Mesendoderm (in vitro differentiated cells): ENCODE results near the gene PMPCB. TPM values are rescaled to one million over a fixed set of nuclear protein-coding genes. Genes with fewer than 3 reads are reported as not detected.
A peak's percentile ranks its signal among the peaks of the same experiment; 100 is the strongest.

Experiments used
- DNase-seq: peaks from one replicate; pipeline ENCODE4 v3.0.0; 2013
- H2AK5ac ChIP-seq: 2 replicates; pipeline ENCODE4 v1.6.1; 2013; ENCODE audit warnings: low read length, inconsistent platforms
- H2BK120ac ChIP-seq: 2 replicates; pipeline ENCODE4 v1.6.1; 2013; ENCODE audit warnings: low read depth, mild to moderate bottlenecking, low read length, moderate library complexity, mixed read lengths
- H2BK15ac ChIP-seq: replicated peaks from 2 replicates; pipeline ENCODE4 v1.6.1; 2013; ENCODE audit warnings: low read depth, mild to moderate bottlenecking, moderate library complexity
- H2BK5ac ChIP-seq: 2 replicates; pipeline ENCODE4 v1.6.1; 2013; ENCODE audit warnings: low read length, inconsistent platforms
- H3K18ac ChIP-seq: 2 replicates; pipeline ENCODE4 v1.6.1; 2013; ENCODE audit warnings: mild to moderate bottlenecking, low read length, mixed read lengths
- H3K23ac ChIP-seq: one replicate; pipeline ENCODE4 v1.6.1; 2013; ENCODE audit warnings: low read length
- H3K27ac ChIP-seq: 2 replicates; pipeline ENCODE4 v1.5.1; 2013; ENCODE audit warnings: low read depth, mild to moderate bottlenecking, inconsistent platforms, low read length, moderate library complexity
- H3K27me3 ChIP-seq: 2 replicates; pipeline ENCODE4 v1.6.1; 2013; ENCODE audit warnings: low read length, control low read depth, mild to moderate bottlenecking, inconsistent platforms; ENCODE audit not compliant: insufficient read depth, poor library complexity
- H3K36me3 ChIP-seq: 2 replicates; pipeline ENCODE4 v1.6.1; 2013; ENCODE audit warnings: low read length, inconsistent platforms; ENCODE audit not compliant: control insufficient read depth, insufficient read depth
- H3K4ac ChIP-seq: one replicate; pipeline ENCODE4 v1.6.1; 2013; ENCODE audit warnings: low read depth, mild to moderate bottlenecking, low read length, moderate library complexity
- H3K4me1 ChIP-seq: 2 replicates; pipeline ENCODE4 v1.6.1; 2013; ENCODE audit warnings: low read depth, low read length, inconsistent platforms; ENCODE audit not compliant: control insufficient read depth
- H3K4me2 ChIP-seq: 2 replicates; pipeline ENCODE4 v1.6.1; 2013; ENCODE audit warnings: low read length
- H3K4me3 ChIP-seq: 2 replicates; pipeline ENCODE4 v1.5.1; 2013; ENCODE audit warnings: mild to moderate bottlenecking, low read length
- H3K56ac ChIP-seq: one replicate; pipeline ENCODE4 v1.6.1; 2013; ENCODE audit warnings: low read length
- H3K79me1 ChIP-seq: 2 replicates; pipeline ENCODE4 v1.6.1; 2013; ENCODE audit warnings: low read length, inconsistent platforms
- H3K79me2 ChIP-seq: 2 replicates; pipeline ENCODE4 v1.6.1; 2013; ENCODE audit warnings: mild to moderate bottlenecking, low read length; ENCODE audit not compliant: control insufficient read depth, insufficient read depth
- H3K9ac ChIP-seq: 2 replicates; pipeline ENCODE4 v1.6.1; 2013; ENCODE audit warnings: low read length, inconsistent platforms
- H4K5ac ChIP-seq: one replicate; pipeline ENCODE4 v1.6.1; 2013; ENCODE audit warnings: low read length
- H4K8ac ChIP-seq: one replicate; pipeline ENCODE4 v1.6.1; 2013; ENCODE audit warnings: low read depth, mild to moderate bottlenecking, control low read depth, low read length, moderate library complexity
- whole genome bisulfite sequencing: extraction: QIAGEN DNeasy Blood & Tissue Kit; methylation state at CpG from one replicate; pipeline ENCODE4 v1.1.7; 2013; ENCODE audit warnings: low lambda C conversion rate, missing lambda C conversion rate; ENCODE audit not compliant: insufficient coverage; ENCODE audit errors: extremely low coverage; 5-methylcytosine and 5-hydroxymethylcytosine counted together
- small RNA-seq: library from polyadenylated mRNA; stranded (forward); fragments of <200 nt; extraction: miRNeasy Mini kit (QIAGEN cat#:217004); gene quantifications from one replicate; pipeline ENCODE3, GENCODE V24; 2013; ENCODE audit not compliant: insufficient read depth

The PMPCB gene

DNA sequence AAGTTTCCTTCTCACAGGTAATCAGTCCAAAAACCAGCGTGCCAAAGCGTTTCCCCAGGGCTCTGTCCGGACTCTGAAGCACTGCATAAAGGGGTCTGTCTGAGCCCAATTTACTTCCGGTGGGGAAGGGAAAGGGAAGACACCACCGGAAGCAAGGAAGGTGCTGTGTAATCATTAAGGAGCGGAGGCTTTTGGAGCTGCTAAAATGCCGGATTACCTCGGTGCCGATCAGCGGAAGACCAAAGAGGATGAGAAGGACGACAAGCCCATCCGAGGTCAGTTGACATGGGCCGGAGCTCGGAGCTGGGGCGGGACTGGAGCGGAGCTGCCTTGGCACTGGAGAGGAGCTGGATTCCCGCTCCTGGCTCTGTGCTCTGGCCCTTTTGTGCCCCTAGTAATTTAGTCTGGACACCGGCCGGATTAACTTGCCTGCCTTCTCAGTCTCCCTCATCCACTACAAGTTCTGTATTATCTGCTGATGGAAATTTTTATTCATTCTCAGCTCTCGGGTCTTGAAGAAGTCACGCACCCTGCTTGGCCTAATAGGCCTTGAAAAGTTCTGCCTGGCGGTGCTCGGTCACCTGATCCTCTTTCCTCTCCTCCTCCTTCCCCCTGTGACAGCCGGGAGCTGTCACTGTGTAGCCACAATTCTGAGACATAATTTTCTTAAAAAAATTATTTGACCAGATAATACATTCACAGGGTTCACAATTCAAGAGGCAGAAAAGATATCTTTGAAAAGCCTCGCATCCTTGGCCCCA lies 50.5 kb downstream of the PMPCB start, which contains the start of gene PSMC2:
PSMC2 (plus strand) TSS at position 137 of the 761 bp plus-strand sequence; CDS start at position 206, 69 bp downstream.
- Histone ChIP-seq H3K4me3 (peak within 1 kb of the TSS; percentile 97), H2BK15ac (no peak within 1 kb of the TSS), H3K4me2 (peak within 1 kb of the TSS; percentile 52), H3K36me3 (no peaks in the 10 kb centered on the region), H3K27me3 (no peaks in the 10 kb centered on the region), H4K8ac (peak within 1 kb of the TSS; percentile 81), H2BK120ac (no peak within 1 kb of the TSS), H3K18ac (peak within 1 kb of the TSS; percentile 76), H3K56ac (peak within 1 kb of the TSS; percentile 98), H3K23ac (no peak within 1 kb of the TSS), H3K4ac (peak within 1 kb of the TSS; percentile 7), H2BK5ac (peak within 1 kb of the TSS; percentile 94), H4K5ac (no peak within 1 kb of the TSS), H3K79me1 (peaks cover 8% of the 10 kb centered on the region), H3K4me1 (no peaks in the 10 kb centered on the region), H3K27ac (peak within 1 kb of the TSS; percentile 54), H2AK5ac (no peak within 1 kb of the TSS), H3K79me2 (peaks cover 61% of the 10 kb centered on the region), H3K9ac (peak within 1 kb of the TSS; percentile 95)
- DNase-seq: peak; percentile 97
- no CpG with 5 or more reads among the region's 25 CpGs for WGBS

DNA sequence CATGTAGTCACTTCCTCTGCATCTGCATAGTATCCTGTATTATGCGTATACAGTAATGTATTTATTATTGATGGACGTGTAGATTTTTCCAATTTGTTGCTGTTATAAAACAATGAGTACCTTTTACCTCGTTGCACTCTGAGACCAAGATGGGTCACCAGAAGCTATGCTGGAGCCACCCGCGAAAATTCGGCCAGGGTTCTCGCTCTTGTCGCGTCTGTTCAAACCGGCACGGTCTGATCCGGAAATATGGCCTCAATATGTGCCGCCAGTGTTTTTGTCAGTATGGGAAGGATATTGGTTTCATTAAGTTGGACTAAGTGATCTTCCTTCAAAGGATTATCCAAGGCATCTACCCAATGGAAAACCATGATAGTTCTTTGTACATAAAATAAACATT lies 51.2 kb downstream of the PMPCB start:
- Histone ChIP-seq H3K4ac (no peak overlapping the region), H3K9ac (peak overlapping the region; percentile 39), H3K27ac (no peak overlapping the region), H3K27me3 (no peaks in the 10 kb centered on the region), H3K18ac (no peak overlapping the region), H3K56ac (no peak overlapping the region), H3K79me1 (peaks cover 8% of the 10 kb centered on the region), H2AK5ac (no peak overlapping the region), H2BK15ac (no peak overlapping the region), H2BK5ac (no peak overlapping the region), H4K5ac (no peak overlapping the region), H3K4me1 (no peaks in the 10 kb centered on the region), H3K4me3 (peak overlapping the region; percentile 17), H3K23ac (no peak overlapping the region), H2BK120ac (no peak overlapping the region), H3K79me2 (peaks cover 57% of the 10 kb centered on the region), H3K36me3 (no peaks in the 10 kb centered on the region), H3K4me2 (peak overlapping the region; percentile 37), H4K8ac (no peak overlapping the region)
- whole genome bisulfite sequencing: no CpG with 5 or more reads among the region's 13 CpGs
- DNase-seq: no peak

DNA sequence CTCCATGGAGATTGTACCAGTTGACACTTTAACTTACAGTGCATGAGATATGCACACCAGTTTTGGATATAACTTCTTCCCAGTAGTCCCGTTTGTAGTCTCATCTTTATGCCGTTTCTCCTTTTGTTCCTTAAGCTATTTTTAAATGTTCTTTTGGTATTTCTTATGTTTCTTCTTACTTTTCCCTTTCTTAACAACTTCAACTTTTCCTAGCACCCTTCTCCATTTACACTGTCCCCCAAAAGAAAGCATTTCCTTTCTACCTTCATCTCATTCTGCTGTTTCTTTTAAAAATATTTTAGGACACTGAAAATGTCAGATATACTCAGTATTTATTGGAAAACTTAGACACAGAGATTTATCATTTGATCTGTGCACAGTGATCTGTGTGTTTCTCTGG lies 51.7 kb downstream of the PMPCB start:
- H3K18ac ChIP-seq: no peak overlapping the region
- no peak overlapping the region for H4K5ac ChIP-seq
- no peak overlapping the region for H3K23ac ChIP-seq
- H3K36me3 ChIP-seq: no peaks in the 10 kb centered on the region
- no peak overlapping the region for H2BK5ac ChIP-seq
- no CpG with 5 or more reads among the region's 2 CpGs for WGBS
- H3K4me2 ChIP-seq: no peak overlapping the region
- H3K79me1 ChIP-seq: peaks cover 8% of the 10 kb centered on the region
- DNase-seq: no peak
- no peak overlapping the region for H2AK5ac ChIP-seq
- H3K4me1 ChIP-seq: no peaks in the 10 kb centered on the region
- H3K4ac ChIP-seq: no peak overlapping the region
- H4K8ac ChIP-seq: no peak overlapping the region
- H3K27me3 ChIP-seq: no peaks in the 10 kb centered on the region
- no peak overlapping the region for H2BK15ac ChIP-seq
- H3K56ac ChIP-seq: no peak overlapping the region
- no peak overlapping the region for H3K4me3 ChIP-seq
- no peak overlapping the region for H3K9ac ChIP-seq
- no peak overlapping the region for H3K27ac ChIP-seq
- H3K79me2 ChIP-seq: peaks cover 52% of the 10 kb centered on the region
- H2BK120ac ChIP-seq: no peak overlapping the region

DNA sequence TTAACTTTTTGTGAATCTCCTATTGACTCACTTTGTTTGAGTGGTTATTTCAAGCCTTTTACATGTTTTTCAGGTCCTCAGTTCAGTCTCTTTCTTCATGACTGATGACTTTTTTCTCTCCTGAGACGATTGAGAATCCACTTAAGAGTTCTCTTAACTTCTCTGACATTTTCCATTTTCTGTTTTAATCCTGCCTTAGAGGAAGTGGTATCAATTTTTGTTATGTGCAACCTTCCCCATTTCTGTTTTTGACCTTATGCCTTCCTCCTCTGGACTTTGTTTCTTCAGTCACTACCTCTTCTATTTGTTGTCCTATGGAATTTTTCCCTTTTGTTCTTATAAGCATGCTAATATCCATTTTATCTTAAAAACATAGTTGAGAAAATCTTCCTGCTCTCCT lies 52.6 kb downstream of the PMPCB start:
- Histone ChIP-seq H2BK120ac (no peak overlapping the region), H3K23ac (no peak overlapping the region), H3K4me1 (no peaks in the 10 kb centered on the region), H3K4me2 (no peak overlapping the region), H4K8ac (no peak overlapping the region), H3K79me1 (peaks cover 8% of the 10 kb centered on the region), H3K4me3 (no peak overlapping the region), H3K79me2 (peaks cover 46% of the 10 kb centered on the region), H3K27ac (no peak overlapping the region), H2BK15ac (no peak overlapping the region), H3K36me3 (no peaks in the 10 kb centered on the region), H3K4ac (no peak overlapping the region), H2AK5ac (no peak overlapping the region), H3K56ac (no peak overlapping the region), H3K18ac (no peak overlapping the region), H2BK5ac (no peak overlapping the region), H3K27me3 (no peaks in the 10 kb centered on the region), H4K5ac (no peak overlapping the region), H3K9ac (no peak overlapping the region)
- no peak for DNase-seq
- no CpG with 5 or more reads among the region's 1 CpG for WGBS

Small RNAs within 50 kb of the gene (small RNA-seq; reads per million reads assigned to genes)
- not detected for gene RPS29P16
